Stimulated activated CD4-positive, alpha-beta T cell treated with anti-CD3 and anti-CD28 coated beads, Interleukin-12 subunit alpha, Interleukin-12 subunit beta, amount 100 ng/mL, for 48 hours (primary cell): ENCODE data around the gene SPTBN4.
"Not testable (repeated sequence)": the region's sequence is repeated elsewhere in the genome, so short reads cannot be mapped to it uniquely, and the experiment has no call there.

ENCODE experiments used
- DNase-seq, 3 donors: peaks; one replicate each; pipeline ENCODE4 v3.0.0-alpha.2; 2020; ENCODE audit warnings: low read depth in 2 of 3, low spot score in 1 of 3

The SPTBN4 gene

DNA sequence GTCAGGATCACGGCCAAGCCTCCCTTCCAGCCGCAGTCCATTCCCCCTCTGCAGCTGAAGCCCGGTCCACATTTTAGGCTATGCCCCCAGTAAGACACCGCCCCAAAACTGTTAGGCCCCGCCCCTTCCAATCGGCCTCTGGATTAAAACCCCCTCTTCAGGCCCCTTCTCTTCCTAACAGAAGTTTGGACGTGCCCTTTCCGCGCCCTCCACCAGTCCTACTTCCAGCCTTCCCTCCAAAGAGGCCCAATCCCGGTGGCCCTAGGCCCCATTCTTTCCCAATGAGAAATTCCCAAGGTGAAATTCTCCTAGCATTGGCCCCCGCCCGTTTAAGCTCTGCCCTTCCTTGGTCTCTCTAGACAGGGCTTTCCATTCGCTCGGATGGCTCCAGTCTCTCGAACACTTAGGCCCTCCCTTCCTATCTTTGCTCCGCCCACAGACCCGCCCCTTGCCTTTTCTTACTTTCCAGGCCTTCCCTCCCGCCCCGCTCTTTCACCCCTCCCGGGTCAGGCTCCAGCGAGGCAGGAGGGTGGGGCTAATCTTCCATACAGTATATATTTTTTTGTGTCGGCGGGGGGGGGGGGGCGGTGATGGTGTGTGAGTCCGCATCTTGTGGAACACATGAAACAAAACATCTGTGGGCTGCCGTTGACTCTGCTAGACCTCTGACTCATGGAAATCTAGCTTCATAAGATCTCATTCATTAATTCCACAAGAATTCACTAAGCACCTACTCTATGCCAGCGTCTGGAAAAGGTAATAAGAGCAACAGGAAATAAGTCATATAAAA is 148.0 kb downstream of the SPTBN4 start:
- DNase-seq: peak; percentile 97 to 98 (median 97)

GRCh38 chr19:40616178-40616577 is 149.4 kb downstream of the SPTBN4 start:
- DNase-seq: no peak

DNA sequence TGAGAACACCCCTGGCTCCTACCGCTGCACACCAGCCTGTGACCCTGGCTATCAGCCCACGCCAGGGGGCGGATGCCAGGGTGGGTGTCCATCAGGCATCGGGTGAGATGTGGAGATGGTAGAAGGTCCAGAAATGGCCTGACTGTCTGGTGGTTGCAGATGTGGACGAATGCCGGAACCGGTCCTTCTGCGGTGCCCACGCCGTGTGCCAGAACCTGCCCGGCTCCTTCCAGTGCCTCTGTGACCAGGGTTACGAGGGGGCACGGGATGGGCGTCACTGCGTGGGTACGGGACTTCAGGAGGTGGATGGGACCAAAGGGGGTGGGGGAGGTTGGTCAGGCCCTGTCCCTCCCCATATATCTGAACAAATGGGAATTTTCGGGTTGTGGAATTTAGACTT is 150.1 kb downstream of the SPTBN4 start:
- no peak for DNase-seq

- no peak for DNase-seq
Measured at GRCh38 chr19:40617961-40618360, 151.2 kb downstream of the SPTBN4 start.

GRCh38 chr19:40619333-40620160 is 152.7 kb downstream of the SPTBN4 start:
- DNase-seq: no peak

DNA sequence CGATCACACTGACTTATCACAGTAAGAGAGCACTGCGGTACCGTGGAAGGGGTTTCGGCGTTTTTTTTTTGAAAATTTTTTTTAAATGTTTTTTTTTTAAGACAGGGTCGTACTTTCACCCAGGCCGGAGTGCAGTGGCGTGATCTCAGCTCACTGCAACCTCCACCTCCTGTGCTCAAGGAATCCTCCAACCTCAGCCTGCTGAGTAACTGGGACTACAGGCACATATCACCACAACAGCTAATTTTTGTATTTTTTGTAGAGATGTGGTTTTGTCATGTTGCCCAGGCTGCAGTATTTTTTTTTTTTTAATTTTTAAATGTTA is 153.3 kb downstream of the SPTBN4 start:
- no peak for DNase-seq

DNA sequence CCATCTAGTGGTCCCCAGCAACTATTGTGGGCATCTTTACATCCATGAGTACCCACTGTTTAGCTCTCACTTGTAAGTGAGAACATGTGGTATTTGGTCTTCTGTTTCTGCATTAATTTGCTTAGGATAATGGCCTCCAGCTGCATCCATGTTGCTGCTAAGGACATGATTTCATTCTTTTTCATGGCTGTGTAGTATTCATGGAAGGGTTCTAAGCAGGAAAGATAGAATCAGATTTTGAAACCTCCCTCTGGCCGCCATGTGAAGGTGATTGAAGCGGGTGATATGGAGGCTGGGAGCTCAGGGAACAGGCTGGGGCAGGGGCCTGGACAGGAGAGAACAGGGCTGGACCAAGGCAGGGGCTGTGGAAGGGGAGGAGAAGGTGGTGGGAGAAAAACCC is 154.5 kb downstream of the SPTBN4 start:
- no peak for DNase-seq

- DNase-seq: no peak
Measured at GRCh38 chr19:40621966-40622772, 155.4 kb downstream of the SPTBN4 start.

GRCh38 chr19:40622773-40623075 is 155.9 kb downstream of the SPTBN4 start:
- DNase-seq: no peak

GRCh38 chr19:40623403-40624251 is 156.8 kb downstream of the SPTBN4 start:
- no peak for DNase-seq

DNA sequence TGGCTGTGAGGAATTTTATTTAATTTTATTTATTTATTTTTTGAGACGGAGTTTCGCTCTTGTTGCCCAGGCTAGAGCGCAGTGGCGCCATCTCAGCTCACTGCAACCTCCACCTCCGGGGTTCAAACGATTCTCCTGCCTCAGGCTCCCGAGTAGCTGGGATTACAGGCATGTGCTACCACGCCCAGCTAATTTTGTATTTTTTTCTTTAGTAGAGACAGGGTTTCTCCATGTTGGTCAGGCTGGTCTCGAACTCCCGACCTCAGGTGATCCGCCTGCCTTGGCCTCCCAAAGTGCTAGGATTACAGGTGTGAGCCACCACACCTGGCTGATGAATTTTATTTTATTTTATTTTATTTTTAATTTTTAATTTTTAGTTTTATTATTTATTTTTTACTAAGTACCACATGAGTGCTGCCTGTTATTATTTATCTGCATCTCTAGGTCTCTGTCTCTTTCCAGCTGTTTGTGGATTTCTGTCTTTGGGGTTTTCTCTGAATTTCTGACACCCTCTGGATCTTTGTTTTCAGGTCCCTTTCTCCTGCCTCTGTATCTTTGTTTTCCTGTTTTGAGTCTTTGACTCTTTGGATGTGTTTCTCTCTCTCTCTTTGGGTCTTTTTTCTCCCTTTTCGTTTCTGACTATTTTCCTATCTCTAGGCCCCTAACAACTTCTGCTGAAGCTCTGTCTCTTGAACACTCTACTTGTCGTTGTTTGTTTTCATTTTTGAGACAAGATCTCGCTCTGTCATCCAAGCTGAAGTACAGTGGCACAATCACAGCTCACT is 157.8 kb downstream of the SPTBN4 start:
- not testable (repeated sequence) for DNase-seq

GRCh38 chr19:40625406-40626120 is 158.8 kb downstream of the SPTBN4 start:
- no peak for DNase-seq
